ENCODE data around the gene SLX4IP. TPM values are rescaled to one million over a fixed set of nuclear protein-coding genes. Genes with fewer than 3 reads are reported as not detected.

Gene SLX4IP
- polyA plus RNA-seq, 2 of the 4 experiments (the other 2 are of a cell fraction) = 3.4 to 7.5 TPM

GRCh38 chr20:10398834-10399369 is 36.2 kb upstream of the SLX4IP start:
- WGBS (ENCODE audit: missing lambda C conversion rate) = 51% methylated on average over 3 of the region's 3 CpGs
- ATAC-seq = peak; percentile 52 to 59; a peak in 2 of 6 replicates
- TF ChIP-seq E2F6 (IDR thresholded peaks at IDR 0.05; ENCODE audit: borderline replicate concordance, low read depth) = no peak
- no peak for TF ChIP-seq RCOR1 (IDR thresholded peaks at IDR 0.05; ENCODE audit: low read depth, low read length)
- TF ChIP-seq FOSB (CRISPR knock-in tag; IDR thresholded peaks at IDR 0.05) = no peak
- TF ChIP-seq ELK1 (IDR thresholded peaks at IDR 0.05; ENCODE audit: low read depth, low read length) = no peak
- TF ChIP-seq KDM5A (IDR thresholded peaks at IDR 0.05) = no peak
- no peak for TF ChIP-seq JUNB (IDR thresholded peaks at IDR 0.05)
- TF ChIP-seq EP300 (IDR thresholded peaks at IDR 0.05) = no peak
- TF ChIP-seq FOSL2 (IDR thresholded peaks at IDR 0.05) = no peak
- no peak for TF ChIP-seq FOSL2 (CRISPR knock-in tag; IDR thresholded peaks at IDR 0.05)
- TF ChIP-seq NR3C1 (IDR thresholded peaks at IDR 0.05) = no peak
- no peak for TF ChIP-seq CTCF (IDR thresholded peaks at IDR 0.05)
- no peak for TF ChIP-seq ZNF302 (CRISPR knock-in tag; IDR thresholded peaks at IDR 0.05)
- no peak for TF ChIP-seq ESRRA (IDR thresholded peaks at IDR 0.05; ENCODE audit: borderline replicate concordance, low read length)
- TF ChIP-seq EHF (CRISPR knock-in tag; IDR thresholded peaks at IDR 0.05) = no peak
- no peak for TF ChIP-seq POLR2AphosphoS2 (conservative IDR thresholded peaks at IDR 0.05; ENCODE audit: low read length)

GRCh38 chr20:10402938-10403608 is 32.0 kb upstream of the SLX4IP start:
- no peak overlapping the region for H3K4me2 ChIP-seq
- WGBS (ENCODE audit: missing lambda C conversion rate) = 85% methylated on average over 3 of the region's 3 CpGs
- H3K27ac ChIP-seq = peak overlapping the region; percentile 11 to 66; a peak in 3 of 6 replicates
- ChIA-PET CTCF (interaction anchor here (0.6 to 3.5 kb wide), 7 partner anchors 10 to 425 kb away, joined by 3 to 12 read pairs (median 5); no protein-coding TSS in a partner anchor), POLR2A (interaction anchor here (0.6 to 1.0 kb wide), 2 partner anchors 33 to 172 kb away, joined by 3 read pairs; no protein-coding TSS in a partner anchor)
- H3K9me3 ChIP-seq = no peaks in the 10 kb centered on the region
- H3K4me1 ChIP-seq = peaks cover 25% of the 10 kb centered on the region
- H3K4me3 ChIP-seq = no peak overlapping the region
- FAIRE-seq (peak; percentile 65), DNase-seq (ENCODE audit: low read depth in 1 of 2, low spot score in 1 of 2) (no peak), ATAC-seq (no peak)
- TF ChIP-seq POLR2AphosphoS2 (conservative IDR thresholded peaks at IDR 0.05; ENCODE audit: low read length) = no peak
- no peak for TF ChIP-seq HOXB5 (CRISPR knock-in tag; IDR thresholded peaks at IDR 0.05)
- TF ChIP-seq FOXS1 (CRISPR knock-in tag; IDR thresholded peaks at IDR 0.05) = no peak
- no peak for TF ChIP-seq RCOR1 (IDR thresholded peaks at IDR 0.05; ENCODE audit: low read depth, low read length)

More at GRCh38 chr20:10398834-10399369, 36.2 kb upstream of the SLX4IP start:
- ChIA-PET CTCF (interaction anchor here (0.9 kb wide), 1 partner anchor 12 kb away, joined by 3 read pairs; no protein-coding TSS in a partner anchor), POLR2A (interaction anchor here (1.2 kb wide), 1 partner anchor 36 kb away, joined by 3 read pairs; the partner anchor contains the start of gene SLX4IP)
- no peaks in the 10 kb centered on the region for H3K9me3 ChIP-seq
- peak overlapping the region in 1 of 2 experiments; percentile 25; a peak in 2 of 6 replicates for H3K27ac ChIP-seq
- H3K4me2 ChIP-seq = no peak overlapping the region
- DNase-seq (ENCODE audit: low read depth in 1 of 2, low spot score in 1 of 2) = no peak
- H3K4me3 ChIP-seq = no peak overlapping the region
- peak; percentile 63 for FAIRE-seq
- H3K4me1 ChIP-seq = peaks cover 5% of the 10 kb centered on the region; the same call in 2 of the 3 replicates

GRCh38 chr20:10404023-10404628 is 31.0 kb upstream of the SLX4IP start:
- peak; percentile 26; the same call in 1 of the 3 replicates for TF ChIP-seq SMC3 (IDR thresholded peaks at IDR 0.05)
- TF ChIP-seq RAD21 (conservative IDR thresholded peaks at IDR 0.05 in 1 of 2, IDR thresholded peaks at IDR 0.05 in 1 of 2) = peak; percentile 37 to 44; a peak in 4 of 5 replicates
- TF ChIP-seq USF2 (IDR thresholded peaks at IDR 0.05) = no peak
- ChIA-PET CTCF (interaction anchor here (0.8 to 3.5 kb wide), 7 partner anchors 9 to 426 kb away, joined by 3 to 12 read pairs (median 5); no protein-coding TSS in a partner anchor), POLR2A (no interaction called here)
- Histone ChIP-seq H3K4me1 (peaks cover 32% of the 10 kb centered on the region), H3K4me2 (no peak overlapping the region), H3K27ac (peak overlapping the region in 1 of 2 experiments; percentile 59; a peak in 3 of 6 replicates), H3K4me3 (no peak overlapping the region), H3K9me3 (no peaks in the 10 kb centered on the region)
- WGBS (ENCODE audit: missing lambda C conversion rate) = 71% methylated on average over 2 of the region's 2 CpGs
- peak; percentile 81 for FAIRE-seq
- peak in 1 of 2 experiments; percentile 47 for DNase-seq (ENCODE audit: low read depth in 1 of 2, low spot score in 1 of 2)
- peak; percentile 81 to 84 for ATAC-seq
